SK-N-MC (cell line): ENCODE results near the gene IPO11.

Experiments
- EZH2 ChIP-seq: fragments of 200-600 bp; sonication (generic); IDR thresholded peaks from one replicate; pipeline ENCODE4 v1.6.1; 2017; ENCODE audit warnings: antibody characterized with exemption
- POLR2AphosphoS5 ChIP-seq: IDR thresholded peaks from 2 replicates; pipeline ENCODE4 v1.6.1; 2012; ENCODE audit warnings: mild to moderate bottlenecking, low read depth, low read length, borderline replicate concordance

GRCh38 chr5:62589504-62589903 lies 176.9 kb downstream of the IPO11 start:
- TF ChIP-seq EZH2: no peak
- no peak for TF ChIP-seq POLR2AphosphoS5
